ENCODE results near the gene PLEKHG4B. TPM values are rescaled to one million over a fixed set of nuclear protein-coding genes. Genes with fewer than 3 reads are reported as not detected.

The PLEKHG4B gene
- total RNA-seq, 2 donors from 2014 or later: 0.55 TPM; not detected in 1

DNA sequence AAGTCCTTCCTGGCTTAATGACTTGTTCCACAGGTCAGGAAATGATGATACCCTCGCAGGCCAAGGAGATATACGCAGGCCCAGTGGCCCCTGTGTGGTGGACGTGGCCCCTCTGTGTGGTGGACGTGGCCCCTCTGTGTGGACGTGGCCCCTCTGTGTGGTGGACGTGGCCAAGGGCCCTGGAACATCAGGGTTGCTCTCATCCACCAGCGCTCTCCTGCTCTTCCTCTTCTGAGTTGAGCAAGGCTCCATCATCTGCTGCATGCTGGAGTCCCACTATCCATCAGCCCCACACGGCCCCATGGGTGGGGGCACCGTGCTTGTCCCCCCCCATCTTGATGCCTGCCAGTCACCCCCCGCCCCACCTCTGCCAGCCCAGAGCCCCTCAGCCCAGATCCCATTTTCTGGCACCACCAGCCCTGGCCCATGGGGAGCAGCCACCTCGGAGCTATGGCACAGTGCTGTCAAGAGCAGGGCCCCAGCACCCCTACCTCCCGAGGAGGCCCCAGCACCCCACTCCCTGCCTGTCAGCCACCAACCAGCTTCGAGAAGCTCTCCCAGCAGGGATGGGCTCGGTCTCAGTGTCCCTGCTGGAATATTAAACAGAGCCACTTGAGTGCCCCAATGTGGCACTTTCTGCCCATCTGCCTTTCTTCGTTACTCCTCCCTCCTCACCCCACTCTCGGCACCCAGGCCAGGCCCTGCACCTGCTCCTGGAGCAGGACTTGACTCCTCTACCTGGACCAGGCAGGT lies 107.4 kb downstream of the PLEKHG4B start:
- no peaks in the 10 kb centered on the region for H3K27me3 Mint-ChIP-seq
- H3K9me3 ChIP-seq (ENCODE audit: control insufficient read depth, low read length, poor library complexity, severe bottlenecking): no peaks in the 10 kb centered on the region
- peaks cover 2% of the 10 kb centered on the region for H3K36me3 Mint-ChIP-seq (ENCODE audit: low read depth)
- no peak overlapping the region for H3K27ac Mint-ChIP-seq
- H3K4me3 Mint-ChIP-seq: no peak overlapping the region
- ATAC-seq (no peak), DNase-seq (no peak)
- H3K4me1 Mint-ChIP-seq: peaks cover 3% of the 10 kb centered on the region

DNA sequence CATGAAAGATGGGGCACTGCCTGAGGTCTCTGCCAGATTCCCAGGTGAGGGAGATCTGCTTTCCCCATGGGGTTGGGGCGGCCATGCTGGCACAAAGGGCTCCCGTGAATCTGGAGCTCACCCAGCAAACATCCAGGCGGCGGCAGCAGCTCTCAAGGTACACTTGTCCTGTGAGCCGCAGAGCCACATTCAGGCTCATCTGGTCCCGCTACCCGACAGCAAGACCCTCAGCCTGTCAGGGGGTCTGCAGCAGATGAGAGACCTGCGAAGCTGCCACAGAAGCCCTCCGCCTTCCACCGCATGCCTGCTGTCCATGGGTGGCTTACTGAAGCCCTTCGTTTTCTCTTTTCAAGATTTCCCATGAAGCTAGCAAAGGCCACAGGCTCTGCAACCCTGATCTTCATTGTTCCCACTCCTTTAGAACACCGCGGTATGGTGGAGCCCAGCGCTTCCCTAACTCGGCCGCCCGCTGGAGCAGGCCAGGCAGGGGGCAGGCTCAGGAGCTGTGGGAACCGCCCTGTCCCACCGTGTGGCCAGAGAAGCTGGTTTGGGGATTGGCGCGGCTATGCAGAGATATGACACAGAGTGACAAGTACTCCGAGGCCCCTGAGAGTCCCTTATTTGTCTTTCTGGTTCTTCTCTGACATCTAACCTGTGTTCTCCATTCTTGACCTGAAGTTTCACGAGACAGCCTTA lies 108.1 kb downstream of the PLEKHG4B start:
- DNase-seq: no peak
- Mint-ChIP-seq H3K27me3 (no peaks in the 10 kb centered on the region), H3K4me1 (peaks cover 3% of the 10 kb centered on the region), H3K27ac (peak overlapping the region; percentile 56), H3K4me3 (no peak overlapping the region), H3K36me3 (ENCODE audit: low read depth) (peaks cover 5% of the 10 kb centered on the region)
- no peak for ATAC-seq
- H3K9me3 ChIP-seq (ENCODE audit: control insufficient read depth, low read length, poor library complexity, severe bottlenecking): no peaks in the 10 kb centered on the region

DNA sequence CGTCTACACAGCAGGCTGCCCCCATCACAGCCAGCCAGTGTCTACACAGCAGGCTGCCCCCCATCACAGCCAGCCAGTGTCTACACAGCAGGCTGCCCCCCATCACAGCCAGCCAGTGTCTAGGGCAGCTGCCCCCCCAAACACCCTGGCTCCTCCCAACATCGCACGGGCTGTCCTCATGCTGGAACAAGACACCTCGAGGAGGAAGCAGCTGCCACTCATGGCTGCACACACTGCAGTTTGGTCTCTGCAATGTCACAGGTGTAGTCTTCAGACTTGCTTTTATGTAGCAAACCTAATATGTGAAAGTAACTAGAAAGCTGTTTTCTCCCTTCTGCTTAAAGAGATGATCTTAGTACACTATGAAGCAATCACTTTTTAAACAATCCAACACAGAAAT lies 109.0 kb downstream of the PLEKHG4B start:
- DNase-seq (no peak), ATAC-seq (no peak)
- Mint-ChIP-seq H3K27ac (no peak overlapping the region), H3K36me3 (ENCODE audit: low read depth) (peaks cover 8% of the 10 kb centered on the region), H3K4me3 (no peak overlapping the region), H3K4me1 (peaks cover 3% of the 10 kb centered on the region), H3K27me3 (no peaks in the 10 kb centered on the region)
- no peaks in the 10 kb centered on the region for H3K9me3 ChIP-seq (ENCODE audit: control insufficient read depth, low read length, poor library complexity, severe bottlenecking)

DNA sequence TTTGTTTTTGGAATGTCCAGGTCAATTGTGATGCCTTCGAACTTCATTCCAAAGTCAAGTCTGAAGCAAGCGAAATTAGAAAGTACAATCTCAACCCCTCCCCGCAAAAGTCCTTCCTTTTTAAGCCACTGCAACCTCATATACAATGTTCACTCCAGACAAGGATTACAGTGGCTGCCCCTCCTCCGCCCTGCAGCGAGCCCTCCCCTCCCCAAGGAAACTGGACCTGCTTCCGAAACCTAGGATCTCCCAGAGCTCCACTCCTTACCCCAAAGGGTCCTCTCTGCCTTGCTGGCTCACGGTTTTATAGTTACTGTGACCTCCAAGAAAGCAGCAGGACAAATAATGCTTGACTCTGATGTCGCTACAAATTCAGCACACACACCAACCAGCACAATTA lies 109.7 kb downstream of the PLEKHG4B start:
- no peak overlapping the region for H3K27ac Mint-ChIP-seq
- no peak for DNase-seq
- no peaks in the 10 kb centered on the region for H3K27me3 Mint-ChIP-seq
- H3K4me1 Mint-ChIP-seq: peaks cover 3% of the 10 kb centered on the region
- no peaks in the 10 kb centered on the region for H3K9me3 ChIP-seq (ENCODE audit: control insufficient read depth, low read length, poor library complexity, severe bottlenecking)
- peaks cover 8% of the 10 kb centered on the region for H3K36me3 Mint-ChIP-seq (ENCODE audit: low read depth)
- no peak overlapping the region for H3K4me3 Mint-ChIP-seq
- no peak for ATAC-seq

DNA sequence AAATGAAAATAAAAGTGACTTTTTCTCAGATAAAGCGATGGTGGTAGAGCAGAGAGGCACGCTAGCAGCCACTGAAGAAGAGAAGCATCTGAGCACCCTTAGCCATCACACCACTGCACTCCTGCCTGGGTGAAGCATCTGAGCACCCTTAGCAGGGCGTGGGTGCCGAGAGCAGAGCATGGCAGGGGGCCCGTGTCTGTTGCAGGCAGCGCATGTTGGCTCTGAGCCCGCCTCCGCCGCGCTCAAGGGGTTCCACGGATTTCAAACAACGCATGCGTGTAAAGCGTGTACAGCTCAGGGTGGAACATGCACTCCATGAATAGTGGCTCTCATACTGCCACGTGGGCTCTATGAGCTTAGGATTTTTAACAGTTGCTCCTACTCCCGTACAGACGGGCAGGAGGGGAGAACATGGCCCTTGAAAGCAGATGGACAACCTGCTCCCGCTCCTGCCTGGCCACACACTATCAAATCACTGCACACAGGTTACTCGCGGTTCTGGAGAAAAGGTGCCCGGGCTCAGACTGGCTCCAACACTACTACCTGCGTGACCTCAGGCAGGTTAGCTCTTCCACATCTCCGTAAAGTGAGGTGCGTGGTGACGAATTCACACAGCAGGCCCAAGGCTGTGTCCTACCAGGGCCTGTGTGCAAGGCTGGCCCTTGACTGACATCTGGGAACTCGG lies 111.4 kb downstream of the PLEKHG4B start:
- Mint-ChIP-seq H3K27me3 (no peaks in the 10 kb centered on the region), H3K27ac (no peak overlapping the region), H3K4me3 (no peak overlapping the region), H3K36me3 (ENCODE audit: low read depth) (peaks cover 11% of the 10 kb centered on the region), H3K4me1 (peaks cover 7% of the 10 kb centered on the region)
- ATAC-seq: no peak
- H3K9me3 ChIP-seq (ENCODE audit: control insufficient read depth, low read length, poor library complexity, severe bottlenecking): no peaks in the 10 kb centered on the region
- no peak for DNase-seq

DNA sequence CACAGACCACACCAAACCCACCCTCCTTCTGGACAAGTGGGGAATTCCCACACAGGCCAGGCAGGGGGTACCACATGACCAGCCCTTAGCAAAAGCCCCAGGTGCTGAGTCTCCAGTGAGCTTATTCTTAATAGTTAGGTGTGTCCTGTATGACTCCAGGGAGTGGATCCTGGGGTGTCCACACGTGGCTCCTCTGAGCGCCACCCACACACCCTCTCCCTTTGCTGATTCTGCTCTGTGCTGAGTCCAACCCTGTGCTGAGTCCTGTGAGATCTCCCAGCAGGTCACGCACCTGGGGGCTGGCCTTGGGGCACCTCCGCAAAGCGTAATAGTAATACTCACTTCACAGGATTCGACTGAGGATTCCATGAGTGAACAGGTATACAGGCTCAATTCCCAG lies 112.0 kb downstream of the PLEKHG4B start:
- ATAC-seq (no peak), DNase-seq (no peak)
- peaks cover 10% of the 10 kb centered on the region for H3K4me1 Mint-ChIP-seq
- no peak overlapping the region for H3K27ac Mint-ChIP-seq
- H3K9me3 ChIP-seq (ENCODE audit: control insufficient read depth, low read length, poor library complexity, severe bottlenecking): no peaks in the 10 kb centered on the region
- H3K36me3 Mint-ChIP-seq (ENCODE audit: low read depth): peaks cover 11% of the 10 kb centered on the region
- no peak overlapping the region for H3K4me3 Mint-ChIP-seq
- no peaks in the 10 kb centered on the region for H3K27me3 Mint-ChIP-seq

DNA sequence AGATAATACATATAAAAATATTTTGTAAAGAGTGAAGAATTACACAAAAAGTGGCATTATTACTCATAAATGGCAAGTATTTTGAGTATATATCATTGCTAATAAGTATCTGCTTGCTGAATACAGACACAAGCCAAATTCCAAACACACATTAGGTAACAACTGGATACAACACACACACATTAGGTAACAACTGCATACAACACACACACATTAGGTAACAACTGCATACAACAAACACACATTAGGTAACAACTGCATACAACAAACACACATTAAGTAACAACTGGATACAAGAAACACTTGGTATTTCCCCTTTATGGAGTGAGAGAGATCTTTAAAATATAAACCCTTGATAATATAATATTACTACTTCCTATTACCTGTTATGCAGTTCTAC lies 112.5 kb downstream of the PLEKHG4B start:
- DNase-seq (no peak), ATAC-seq (no peak)
- Mint-ChIP-seq H3K36me3 (ENCODE audit: low read depth) (peaks cover 11% of the 10 kb centered on the region), H3K4me3 (no peak overlapping the region), H3K27me3 (no peaks in the 10 kb centered on the region), H3K27ac (no peak overlapping the region), H3K4me1 (peaks cover 11% of the 10 kb centered on the region)
- H3K9me3 ChIP-seq (ENCODE audit: control insufficient read depth, low read length, poor library complexity, severe bottlenecking): no peaks in the 10 kb centered on the region

DNA sequence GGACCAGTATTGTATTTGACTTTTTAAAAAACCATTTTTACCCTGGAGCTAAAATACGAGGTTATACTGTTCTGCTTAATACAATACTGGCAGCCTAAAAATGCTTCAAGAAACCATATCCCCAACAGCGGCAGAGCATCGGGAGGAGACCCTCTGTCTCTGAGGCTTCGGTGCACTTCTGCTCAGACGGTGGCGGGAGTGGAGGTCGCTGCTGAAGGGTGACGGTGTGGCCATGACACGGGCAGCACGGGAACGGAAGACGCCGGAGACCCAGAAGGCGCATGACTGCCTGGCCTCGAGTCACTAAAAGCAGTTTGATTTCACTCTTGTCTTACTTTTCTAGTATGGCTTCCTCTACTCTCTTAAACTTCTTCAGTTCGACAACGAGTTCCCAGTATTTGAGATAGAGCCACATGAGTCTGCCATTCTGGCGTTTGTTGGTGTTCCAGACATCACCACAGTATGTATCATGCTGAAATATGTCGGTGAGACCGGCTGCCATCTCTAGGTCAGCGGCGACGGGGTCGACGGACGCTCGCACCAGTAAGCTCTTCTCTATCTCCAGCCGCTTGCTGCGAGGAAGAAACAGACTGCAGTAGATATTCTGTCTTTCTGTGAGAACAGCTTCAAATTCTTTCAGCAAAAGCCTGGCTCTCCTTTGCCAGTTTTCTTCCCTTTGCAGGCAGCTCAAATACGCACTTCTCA lies 113.2 kb downstream of the PLEKHG4B start:
- Mint-ChIP-seq H3K27ac (no peak overlapping the region), H3K4me1 (peaks cover 16% of the 10 kb centered on the region), H3K36me3 (ENCODE audit: low read depth) (peaks cover 11% of the 10 kb centered on the region), H3K4me3 (no peak overlapping the region), H3K27me3 (no peaks in the 10 kb centered on the region)
- no peak for ATAC-seq
- H3K9me3 ChIP-seq (ENCODE audit: control insufficient read depth, low read length, poor library complexity, severe bottlenecking): no peaks in the 10 kb centered on the region
- no peak for DNase-seq

DNA sequence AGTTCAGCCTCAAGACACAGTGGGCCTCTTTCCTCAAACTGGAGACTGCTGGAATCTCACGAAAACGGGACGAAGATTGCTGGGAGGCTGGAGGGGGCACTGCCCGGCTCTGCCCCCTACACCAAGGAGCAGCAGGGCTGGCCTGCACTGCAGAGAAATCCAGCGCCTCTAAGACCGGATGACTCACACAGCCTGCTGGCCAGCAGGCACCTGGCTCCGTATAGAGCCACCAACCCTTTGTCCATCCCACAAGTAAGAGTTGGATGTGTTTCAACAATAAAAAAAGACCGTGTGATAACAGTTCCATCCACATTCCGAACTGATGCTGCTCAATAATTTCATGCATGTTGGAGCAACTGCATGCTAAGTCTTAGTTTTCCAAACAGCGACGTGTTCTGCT lies 114.4 kb downstream of the PLEKHG4B start:
- Mint-ChIP-seq H3K4me1 (peaks cover 17% of the 10 kb centered on the region), H3K4me3 (no peak overlapping the region), H3K27ac (no peak overlapping the region), H3K36me3 (ENCODE audit: low read depth) (peaks cover 11% of the 10 kb centered on the region), H3K27me3 (no peaks in the 10 kb centered on the region)
- no peak for ATAC-seq
- no peaks in the 10 kb centered on the region for H3K9me3 ChIP-seq (ENCODE audit: control insufficient read depth, low read length, poor library complexity, severe bottlenecking)
- no peak for DNase-seq

DNA sequence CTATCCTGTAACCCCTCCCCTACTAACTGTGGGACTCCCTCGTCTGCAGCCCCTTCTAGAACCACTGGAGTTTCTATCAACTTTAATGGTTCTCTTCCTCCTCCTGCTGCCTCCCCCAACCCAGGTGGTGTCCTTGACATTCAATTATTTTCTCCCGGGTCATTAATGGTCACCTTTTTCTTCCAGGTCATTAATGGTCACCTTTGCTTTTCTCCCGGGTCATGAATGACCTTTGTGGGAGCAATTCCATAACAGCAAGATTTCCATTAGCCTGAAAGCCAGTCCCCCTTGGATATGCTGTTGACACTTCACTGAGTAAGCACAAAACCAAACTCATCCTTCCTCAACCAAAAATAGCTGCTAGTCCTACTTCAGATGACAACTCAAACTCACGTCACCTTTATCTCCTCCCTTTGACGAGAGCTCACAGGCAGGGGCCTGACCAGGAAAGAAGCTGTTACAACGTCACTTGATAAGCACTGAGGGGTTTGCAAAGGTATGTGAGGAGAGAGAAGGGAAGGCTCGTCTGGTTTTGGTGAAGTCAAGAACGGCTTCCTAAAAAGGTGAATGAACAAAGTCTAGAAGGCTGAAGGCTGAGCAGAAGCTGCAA lies 115.1 kb downstream of the PLEKHG4B start:
- Mint-ChIP-seq H3K4me3 (no peak overlapping the region), H3K27me3 (no peaks in the 10 kb centered on the region), H3K4me1 (peaks cover 17% of the 10 kb centered on the region), H3K27ac (no peak overlapping the region), H3K36me3 (ENCODE audit: low read depth) (peaks cover 11% of the 10 kb centered on the region)
- ATAC-seq: no peak
- no peaks in the 10 kb centered on the region for H3K9me3 ChIP-seq (ENCODE audit: control insufficient read depth, low read length, poor library complexity, severe bottlenecking)
- DNase-seq: no peak

DNA sequence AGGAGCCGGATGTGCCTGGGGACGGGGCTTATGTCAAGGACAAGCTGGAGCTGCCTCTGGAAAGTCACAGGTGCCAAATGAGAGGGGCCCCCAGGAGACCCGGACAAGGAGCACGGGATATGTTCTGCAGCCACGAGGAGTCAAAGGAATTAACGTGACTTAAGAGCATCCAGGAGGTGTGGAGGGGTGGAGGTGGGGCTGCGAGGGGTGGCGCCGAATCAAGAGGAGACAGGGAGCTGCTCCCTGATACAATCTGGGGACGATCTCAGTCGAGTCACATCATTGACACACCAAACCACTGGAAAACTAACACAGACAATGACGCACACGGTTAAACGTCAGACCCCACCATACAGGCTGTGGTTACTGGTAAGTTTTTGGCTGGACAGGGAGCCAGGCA lies 115.6 kb downstream of the PLEKHG4B start:
- DNase-seq (no peak), ATAC-seq (no peak)
- Mint-ChIP-seq H3K4me1 (peaks cover 17% of the 10 kb centered on the region), H3K36me3 (ENCODE audit: low read depth) (peaks cover 10% of the 10 kb centered on the region), H3K27me3 (no peaks in the 10 kb centered on the region), H3K4me3 (no peak overlapping the region), H3K27ac (no peak overlapping the region)
- no peaks in the 10 kb centered on the region for H3K9me3 ChIP-seq (ENCODE audit: control insufficient read depth, low read length, poor library complexity, severe bottlenecking)

DNA sequence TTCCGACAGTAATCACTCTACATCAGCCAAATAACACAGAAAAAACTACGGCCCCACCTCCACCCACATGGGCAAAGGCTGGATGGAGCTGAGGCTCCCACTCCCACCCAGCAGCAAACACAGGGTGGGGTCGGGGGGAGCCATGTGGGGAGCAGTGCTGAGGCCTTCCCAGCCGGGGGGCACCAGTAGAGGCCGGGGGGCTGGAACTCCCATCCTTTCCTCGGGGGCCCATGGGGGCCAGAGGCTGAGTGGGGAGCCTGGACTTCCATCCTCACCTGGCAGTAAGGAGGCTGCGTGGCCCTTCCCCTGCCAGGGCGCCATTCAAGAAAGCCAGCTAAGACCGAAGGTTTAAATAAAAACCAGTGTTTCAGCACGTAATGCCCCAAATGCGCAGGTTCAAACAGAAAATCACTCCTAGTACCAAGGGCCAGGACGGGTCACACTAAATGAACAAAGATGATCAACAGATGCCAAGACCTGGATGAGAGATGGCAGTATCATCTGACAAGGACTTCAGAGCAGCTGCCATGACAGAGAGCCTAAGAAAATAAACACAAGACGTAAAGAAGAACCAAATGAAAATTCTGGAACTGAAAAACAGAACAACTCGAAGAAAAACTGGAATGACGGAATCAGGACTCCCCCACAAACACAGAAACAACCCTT lies 116.6 kb downstream of the PLEKHG4B start:
- H3K27ac Mint-ChIP-seq: no peak overlapping the region
- DNase-seq: no peak

More for the DNA sequence above, 116.6 kb downstream of the PLEKHG4B start:
- Mint-ChIP-seq H3K36me3 (ENCODE audit: low read depth) (peaks cover 9% of the 10 kb centered on the region), H3K4me1 (peaks cover 17% of the 10 kb centered on the region), H3K4me3 (no peak overlapping the region), H3K27me3 (no peaks in the 10 kb centered on the region)
- no peak for ATAC-seq
- no peaks in the 10 kb centered on the region for H3K9me3 ChIP-seq (ENCODE audit: control insufficient read depth, low read length, poor library complexity, severe bottlenecking)
